Fibroblast of lung (primary cell): ENCODE data around the gene ITGB7. TPM values are rescaled to one million over a fixed set of nuclear protein-coding genes. Genes with fewer than 3 reads are reported as not detected.

Experiments used
- DNase-seq, 2 donors: peaks; one replicate each; pipeline versions ENCODE4 v3.0.0 to v3.0.0-alpha.2; 2010; ENCODE audit warnings: low read depth in 2 of 2
- H2AFZ ChIP-seq: 2 replicates; pipeline ENCODE4 v1.5.1; 2012; ENCODE audit warnings: low read length, control low read depth, inconsistent platforms
- H3K27ac ChIP-seq: 2 replicates; pipeline ENCODE4 v1.5.1; 2011; ENCODE audit warnings: low read length, control low read depth; ENCODE audit not compliant: insufficient read depth
- H3K27me3 ChIP-seq: 2 replicates; pipeline ENCODE4 v1.5.1; 2011; ENCODE audit warnings: mild to moderate bottlenecking, low read length; ENCODE audit not compliant: control insufficient read depth, insufficient read depth
- H3K36me3 ChIP-seq: 2 replicates; pipeline ENCODE4 v1.5.1; 2011; ENCODE audit warnings: low read length; ENCODE audit not compliant: control insufficient read depth, insufficient read depth
- H3K4me1 ChIP-seq: 2 replicates; pipeline ENCODE4 v1.5.1; 2011; ENCODE audit warnings: low read length; ENCODE audit not compliant: control insufficient read depth, insufficient read depth; ENCODE audit errors: extremely low read depth
- H3K4me2 ChIP-seq: 2 replicates; pipeline ENCODE4 v1.5.1; 2011; ENCODE audit warnings: low read length, control low read depth; ENCODE audit not compliant: insufficient read depth; ENCODE audit errors: extremely low read depth
- H3K4me3 ChIP-seq, 4 experiments: fragments of 200-600 bp in 1 of 4; sonication (generic) in 1 of 4; replicated peaks in 1 of 4; 2 replicates each; pipeline ENCODE4 v1.5.1; 2011 to 2016; ENCODE audit warnings: low read length in 4 of 4, low read depth in 3 of 4, mild to moderate bottlenecking in 3 of 4, control low read depth in 2 of 4, inconsistent platforms in 1 of 4, mixed read lengths in 1 of 4; ENCODE audit not compliant: insufficient read depth in 1 of 4; ENCODE audit errors: control extremely low read depth in 1 of 4
- H3K79me2 ChIP-seq: 2 replicates; pipeline ENCODE4 v1.5.1; 2012; ENCODE audit warnings: mild to moderate bottlenecking, low read length, inconsistent platforms; ENCODE audit not compliant: control insufficient read depth, insufficient read depth
- H3K9ac ChIP-seq: 2 replicates; pipeline ENCODE4 v1.5.1; 2011; ENCODE audit warnings: mild to moderate bottlenecking, low read length, control low read depth; ENCODE audit not compliant: insufficient read depth
- H3K9me3 ChIP-seq: 2 replicates; pipeline ENCODE4 v1.5.1; 2012; ENCODE audit warnings: low read depth, low read length; ENCODE audit not compliant: control insufficient read depth, insufficient read depth
- H4K20me1 ChIP-seq: 2 replicates; pipeline ENCODE4 v1.5.1; 2011; ENCODE audit warnings: low read length; ENCODE audit not compliant: control insufficient read depth, insufficient read depth; ENCODE audit errors: extremely low read depth
- CTCF ChIP-seq, 2 donors: IDR thresholded peaks in 1 of 2; conservative IDR thresholded peaks in 1 of 2; 1 replicate in 1 of 2; 2 replicates in 1 of 2; pipeline ENCODE4 v1.5.1; 2011 to 2012; ENCODE audit warnings: low read length in 2 of 2, control low read depth in 1 of 2, inconsistent platforms in 1 of 2, low read depth in 1 of 2, mild to moderate bottlenecking in 1 of 2
- EZH2 ChIP-seq: IDR thresholded peaks from 2 replicates; pipeline ENCODE4 v1.5.1; 2012; ENCODE audit warnings: low read length, control low read depth, mild to moderate bottlenecking; ENCODE audit errors: missing control alignments
- polyA plus RNA-seq, 2 donors: library from polyadenylated mRNA; depleted of rRNA in 1 of 2; stranded (reverse) in 1 of 2; unstranded in 1 of 2; fragments of >200 nt; gene quantifications; 2 replicates each; pipeline ENCODE4 v1.2.1, GENCODE V29; 2011 to 2012; ENCODE audit warnings: missing spikeins in 1 of 2
- total RNA-seq: library from RNA; depleted of rRNA; stranded (reverse); fragments of >200 nt; gene quantifications from 2 replicates; pipeline ENCODE4 v1.2.1, GENCODE V29; 2014

The ITGB7 gene
- total and polyA plus RNA-seq, 2 donors (not counting 1 experiment from before 2014, with no cell fraction given), result 0.20 to 0.50 TPM

DNA sequence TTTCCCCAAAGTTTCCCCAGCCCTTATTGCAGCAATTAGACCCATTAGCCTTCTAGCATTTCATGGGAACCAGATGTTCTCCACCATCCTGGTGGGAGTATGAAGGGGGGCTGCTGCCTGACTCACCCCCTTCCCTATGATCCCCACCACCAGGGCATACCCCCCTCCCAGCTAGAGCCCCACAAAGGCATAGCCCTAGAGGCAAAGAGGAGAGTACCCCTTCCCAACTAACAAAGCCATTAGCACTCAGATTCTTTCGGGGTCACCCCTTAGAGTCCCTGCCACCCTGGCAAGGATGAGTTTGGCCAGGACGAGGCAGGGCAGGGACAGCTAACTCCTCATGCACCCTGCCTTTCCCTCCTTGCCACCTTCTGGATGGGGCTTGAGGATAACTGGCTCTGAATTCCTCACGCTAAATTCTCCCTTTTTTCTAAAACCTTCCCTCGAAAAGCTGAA lies 15.8 kb upstream of the ITGB7 start:
- H2AFZ ChIP-seq, result no peak overlapping the region
- no peak overlapping the region for H3K9ac ChIP-seq

GRCh38 chr12:53222170-53222721 lies 15.2 kb upstream of the ITGB7 start:
- H3K4me1 ChIP-seq, result peaks cover 38% of the 10 kb centered on the region
- H3K79me2 ChIP-seq, result peaks cover 22% of the 10 kb centered on the region
- TF ChIP-seq EZH2 (no peak), CTCF (conservative IDR thresholded peaks at IDR 0.05 in 1 of 2, IDR thresholded peaks at IDR 0.05 in 1 of 2; ENCODE audit: low read depth in 1 of 2, low read length in 2 of 2) (no peak)
- H4K20me1 ChIP-seq, result no peaks in the 10 kb centered on the region
- H3K9ac ChIP-seq, result no peak overlapping the region
- no peaks in the 10 kb centered on the region for H3K27me3 ChIP-seq
- H3K27ac ChIP-seq, result peak overlapping the region; percentile 97
- peaks cover 2% of the 10 kb centered on the region for H3K36me3 ChIP-seq
- no peaks in the 10 kb centered on the region for H3K9me3 ChIP-seq
- peak overlapping the region in 3 of 4 experiments; percentile 24 to 48 (median 41) for H3K4me3 ChIP-seq
- no peak overlapping the region for H2AFZ ChIP-seq
- H3K4me2 ChIP-seq, result peak overlapping the region; percentile 66
- no peak for DNase-seq

More for the DNA sequence above, 15.8 kb upstream of the ITGB7 start:
- no peak overlapping the region for H3K4me2 ChIP-seq
- no peak for DNase-seq
- peaks cover 33% of the 10 kb centered on the region for H3K4me1 ChIP-seq
- peaks cover 16% of the 10 kb centered on the region for H3K79me2 ChIP-seq
- peak overlapping the region in 1 of 4 experiments; percentile 20 for H3K4me3 ChIP-seq
- no peaks in the 10 kb centered on the region for H4K20me1 ChIP-seq
- TF ChIP-seq EZH2, result no peak
- no peak for TF ChIP-seq CTCF (conservative IDR thresholded peaks at IDR 0.05 in 1 of 2, IDR thresholded peaks at IDR 0.05 in 1 of 2; ENCODE audit: low read depth in 1 of 2, low read length in 2 of 2)
- peaks cover 3% of the 10 kb centered on the region for H3K36me3 ChIP-seq
- no peaks in the 10 kb centered on the region for H3K27me3 ChIP-seq
- H3K9me3 ChIP-seq, result no peaks in the 10 kb centered on the region
- H3K27ac ChIP-seq, result peak overlapping the region; percentile 34

DNA sequence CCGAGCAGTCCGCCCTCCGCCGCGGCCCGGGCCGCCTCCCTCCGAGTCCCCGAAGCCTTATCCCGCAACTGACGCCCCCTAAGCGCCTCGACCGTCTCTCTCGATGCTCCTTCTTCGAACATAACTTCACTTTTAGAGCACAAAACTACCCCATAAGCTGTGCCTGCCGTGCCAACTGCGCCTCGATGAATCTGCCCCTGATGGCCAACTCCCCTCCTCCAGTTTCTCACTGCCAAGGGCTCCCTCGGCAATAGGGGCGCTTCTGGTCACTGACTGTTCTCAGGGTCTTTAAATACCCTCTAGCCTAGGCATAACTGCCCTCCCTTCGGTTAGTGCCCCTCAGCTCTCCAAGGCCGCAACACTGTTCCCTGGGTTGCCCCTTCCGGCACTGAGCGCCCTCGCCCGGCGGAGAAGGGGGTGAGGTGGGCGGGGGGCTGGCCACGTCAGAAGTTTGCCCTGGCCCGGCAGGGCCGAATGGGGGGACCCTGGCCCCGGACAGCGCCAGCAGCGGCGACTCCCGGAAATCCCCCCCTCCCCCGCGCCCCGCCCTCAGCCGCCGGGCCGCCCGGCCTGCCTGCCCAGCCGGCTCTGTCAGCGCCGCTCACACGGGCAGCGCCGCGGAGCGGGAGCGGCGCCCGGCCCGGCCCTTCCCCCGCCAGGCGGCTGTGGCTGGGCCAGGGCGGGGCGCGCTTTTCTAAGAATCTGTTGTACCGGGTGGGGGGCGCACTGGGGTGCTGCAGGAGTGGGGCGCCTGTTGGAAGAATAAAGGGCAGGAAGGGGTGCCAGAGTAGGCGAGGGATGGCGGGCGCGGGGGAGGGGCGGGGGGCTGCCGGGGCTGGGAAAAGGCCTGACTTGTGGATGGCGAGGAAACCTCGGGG lies 14.4 kb upstream of the ITGB7 start:
- peak; percentile 61 to 63 for DNase-seq
- Histone ChIP-seq H3K36me3 (peaks cover 2% of the 10 kb centered on the region), H3K9me3 (no peaks in the 10 kb centered on the region), H3K9ac (peak overlapping the region; percentile 76), H4K20me1 (no peaks in the 10 kb centered on the region), H3K79me2 (peaks cover 30% of the 10 kb centered on the region), H3K4me3 (peak overlapping the region; percentile 52 to 66 (median 64)), H3K4me1 (peaks cover 43% of the 10 kb centered on the region), H3K27me3 (no peaks in the 10 kb centered on the region), H3K4me2 (peak overlapping the region; percentile 92), H3K27ac (peak overlapping the region; percentile 97), H2AFZ (peak overlapping the region; percentile 44)
- TF ChIP-seq CTCF (conservative IDR thresholded peaks at IDR 0.05 in 1 of 2, IDR thresholded peaks at IDR 0.05 in 1 of 2; ENCODE audit: low read depth in 1 of 2, low read length in 2 of 2) (peak; percentile 4 to 11), EZH2 (no peak)
